ENCODE data around the gene NEUROD6.

NEUROD6 gene

DNA sequence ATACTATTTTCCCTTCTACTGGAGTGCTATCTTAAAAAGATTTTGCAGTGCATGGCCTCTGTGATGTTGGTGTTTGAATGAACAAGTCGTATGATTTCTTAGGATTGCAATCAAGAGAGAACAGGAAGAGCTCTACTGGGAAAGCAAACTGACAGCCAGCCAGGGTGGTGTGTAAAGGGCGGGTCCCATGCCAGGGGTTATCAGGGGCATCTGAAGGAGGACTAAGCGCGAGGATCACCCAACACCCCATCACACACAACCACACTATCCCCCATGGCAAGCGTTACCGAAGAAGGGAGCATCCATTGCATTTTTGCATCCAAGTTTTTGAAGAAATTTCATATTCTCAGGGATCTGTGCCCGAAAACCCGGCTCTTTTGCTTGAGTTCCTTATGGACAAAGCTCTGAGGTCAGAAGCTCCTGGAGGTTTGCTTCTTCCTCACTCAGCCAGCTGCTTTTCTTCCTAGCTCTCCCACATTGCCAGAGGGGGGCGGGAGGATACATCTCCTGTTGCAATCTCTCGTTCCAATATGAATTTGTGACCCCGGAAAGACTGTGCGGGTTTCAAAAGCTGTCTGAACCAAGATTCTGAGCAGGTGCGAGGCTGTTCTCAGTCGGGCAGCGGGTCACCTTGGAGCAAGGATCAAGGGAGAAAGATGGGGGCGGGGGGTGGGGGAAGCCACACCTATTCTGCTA, 5.2 kb downstream of the NEUROD6 start:
- in situ Hi-C loops (cut with HindIII; ENCODE audit: low sequenced_read_pairs) = no loop called here

DNA sequence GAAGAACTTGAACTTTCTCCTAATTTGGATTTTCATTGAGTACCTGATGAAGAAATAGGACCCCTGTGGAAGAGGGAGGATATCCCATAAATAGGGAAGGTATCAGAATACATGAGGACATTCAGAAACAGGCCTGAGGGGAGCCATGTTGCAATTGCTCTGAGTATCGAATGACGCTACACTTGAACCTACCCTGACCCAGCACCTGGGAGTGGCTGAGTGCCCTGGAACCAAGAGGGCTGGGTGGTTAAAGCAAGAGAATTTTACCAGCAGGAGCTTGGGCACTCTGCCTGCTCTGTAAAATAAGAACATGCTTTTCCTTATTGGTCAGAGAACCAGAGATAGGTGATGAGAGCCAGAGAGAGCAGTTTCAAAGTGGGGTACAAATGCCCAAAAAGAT, 7.2 kb downstream of the NEUROD6 start:
- in situ Hi-C loops (cut with HindIII; ENCODE audit: low sequenced_read_pairs) = no loop called here

DNA sequence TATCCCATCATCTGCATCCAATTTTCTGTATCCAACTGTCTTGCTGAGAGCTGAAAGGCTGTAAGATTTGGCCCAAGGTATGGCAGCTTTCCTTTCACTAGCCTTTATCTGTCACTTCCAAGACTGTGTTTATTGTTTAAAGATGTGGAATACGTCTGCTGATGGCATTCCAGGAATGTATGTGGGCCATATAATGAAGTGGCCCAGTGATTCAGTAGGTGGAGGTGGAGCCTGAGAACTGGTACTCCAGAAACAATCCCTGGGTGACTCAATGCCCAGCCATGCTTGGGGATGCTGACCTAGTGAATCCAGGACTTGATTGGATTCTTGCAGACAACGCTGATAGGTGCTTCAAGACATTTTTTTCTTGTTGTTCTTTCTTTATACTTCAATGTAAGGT, 13.5 kb downstream of the NEUROD6 start:
- in situ Hi-C loops (cut with HindIII; ENCODE audit: low sequenced_read_pairs) = no loop called here

DNA sequence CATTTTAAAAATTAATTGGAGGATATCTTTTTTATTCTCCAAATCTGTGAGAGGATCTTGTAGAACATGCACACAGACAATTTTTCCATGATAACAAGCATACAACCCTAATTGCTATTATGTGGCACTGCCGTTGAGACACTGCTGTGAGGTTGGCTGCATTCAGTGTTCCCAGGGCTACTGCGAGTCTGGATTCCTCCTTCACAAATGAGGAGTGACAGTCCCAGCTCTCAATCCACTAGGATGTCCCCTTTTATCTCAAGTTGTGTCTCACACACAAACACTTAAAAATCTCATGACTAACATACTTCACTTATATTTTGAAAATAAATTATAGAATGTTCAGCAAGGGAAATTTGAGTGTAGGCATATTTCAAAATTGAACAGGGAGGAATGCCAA, 14.1 kb downstream of the NEUROD6 start:
- in situ Hi-C loops (cut with HindIII; ENCODE audit: low sequenced_read_pairs) = no loop called here

DNA sequence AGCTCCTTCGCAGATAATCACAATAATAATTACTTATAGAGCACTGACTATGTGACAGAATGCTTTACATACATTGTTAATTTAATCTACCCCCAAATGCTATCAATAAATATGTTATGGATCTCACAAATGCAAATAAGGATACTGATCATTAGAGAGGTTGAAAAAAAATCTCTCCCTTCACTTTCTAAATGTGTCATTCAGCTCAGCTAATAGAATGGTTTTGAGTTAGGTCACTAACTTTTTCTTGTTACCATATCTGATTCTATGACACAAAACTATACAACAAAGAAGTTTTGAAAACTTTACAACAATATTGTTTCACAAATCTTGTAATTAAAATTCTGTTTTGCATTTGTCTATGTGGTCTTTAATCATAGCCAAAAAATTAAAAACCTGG, 17.4 kb downstream of the NEUROD6 start:
- in situ Hi-C loops (cut with HindIII; ENCODE audit: low sequenced_read_pairs) = no loop called here

DNA sequence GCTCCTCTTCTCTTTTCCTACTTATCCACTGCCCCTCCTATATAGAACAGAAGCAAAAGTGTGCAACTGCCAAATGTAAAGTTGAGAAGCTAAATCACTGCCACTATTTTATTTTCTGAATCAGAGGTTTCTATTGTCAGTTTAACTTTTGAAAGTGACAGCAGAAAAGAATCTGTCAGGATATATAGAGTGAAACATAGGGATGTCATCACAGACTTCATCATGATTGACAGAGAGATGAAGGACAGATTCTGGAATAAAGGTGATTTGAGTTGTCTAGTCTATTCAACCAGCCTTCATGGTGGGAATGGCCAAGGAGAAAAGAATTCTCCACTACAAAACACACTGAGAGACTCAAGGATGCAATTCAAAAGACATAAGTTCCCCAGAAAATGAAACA, 19.9 kb downstream of the NEUROD6 start:
- in situ Hi-C loops (cut with HindIII; ENCODE audit: low sequenced_read_pairs) = no loop called here

DNA sequence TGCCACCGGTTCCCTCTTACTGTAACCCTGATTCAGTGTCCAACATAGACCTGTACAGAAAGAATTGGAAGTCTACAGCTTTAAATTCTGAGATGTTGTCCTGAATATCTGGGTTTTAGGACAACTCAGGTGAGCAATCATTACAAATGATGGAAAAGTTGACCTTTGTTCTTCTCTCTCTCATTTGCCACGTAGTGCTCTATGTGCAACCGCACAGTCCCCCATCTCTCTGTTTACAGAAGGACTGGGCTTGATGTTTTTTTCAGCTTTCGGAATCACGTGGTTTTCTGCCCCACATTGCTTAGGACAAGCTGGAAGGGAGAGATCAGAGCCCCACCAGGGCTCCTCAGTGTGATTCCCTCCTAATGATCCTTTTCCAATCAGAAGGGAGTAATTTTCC, 22.2 kb downstream of the NEUROD6 start:
- in situ Hi-C loops (cut with HindIII; ENCODE audit: low sequenced_read_pairs) = no loop called here

DNA sequence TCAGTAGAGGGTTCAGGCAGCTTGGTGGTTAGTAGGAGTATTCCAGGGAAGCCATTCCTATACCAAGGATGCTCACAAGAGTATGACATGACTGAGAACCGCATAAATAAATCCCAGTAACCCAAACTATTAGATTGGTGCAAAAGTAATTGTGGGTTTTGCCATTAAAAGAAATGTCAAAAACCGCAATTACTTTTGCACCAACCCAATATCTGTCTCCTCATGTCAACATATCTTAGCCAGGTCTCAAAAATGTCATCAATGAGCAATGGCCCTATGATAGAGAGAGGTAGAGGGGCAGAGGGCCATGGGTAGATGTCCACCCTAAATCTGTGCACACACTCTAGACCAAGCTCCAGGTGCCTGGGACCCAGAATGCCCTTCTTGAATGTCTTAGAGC, 23.6 kb downstream of the NEUROD6 start:
- in situ Hi-C loops (cut with HindIII; ENCODE audit: low sequenced_read_pairs) = no loop called here

DNA sequence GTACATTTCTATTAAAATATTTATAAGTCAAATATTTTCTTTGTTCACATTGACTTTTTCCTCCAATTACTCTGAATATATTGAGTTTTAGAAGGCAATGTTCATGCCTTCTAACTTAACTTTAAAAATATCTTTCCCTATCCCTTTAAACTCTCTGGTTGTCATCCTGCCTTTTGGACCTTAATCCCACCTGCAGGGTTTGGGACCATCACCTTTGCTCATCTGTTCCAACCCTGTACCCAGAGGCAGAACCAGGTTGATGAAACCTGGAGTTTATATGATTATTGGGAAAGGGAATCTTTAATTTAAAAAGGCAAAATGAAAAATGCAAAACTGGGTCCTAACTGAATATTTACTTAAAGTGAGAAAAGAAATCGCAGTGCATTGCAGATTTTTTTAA, 24.8 kb downstream of the NEUROD6 start:
- in situ Hi-C loops (cut with HindIII; ENCODE audit: low sequenced_read_pairs) = no loop called here

DNA sequence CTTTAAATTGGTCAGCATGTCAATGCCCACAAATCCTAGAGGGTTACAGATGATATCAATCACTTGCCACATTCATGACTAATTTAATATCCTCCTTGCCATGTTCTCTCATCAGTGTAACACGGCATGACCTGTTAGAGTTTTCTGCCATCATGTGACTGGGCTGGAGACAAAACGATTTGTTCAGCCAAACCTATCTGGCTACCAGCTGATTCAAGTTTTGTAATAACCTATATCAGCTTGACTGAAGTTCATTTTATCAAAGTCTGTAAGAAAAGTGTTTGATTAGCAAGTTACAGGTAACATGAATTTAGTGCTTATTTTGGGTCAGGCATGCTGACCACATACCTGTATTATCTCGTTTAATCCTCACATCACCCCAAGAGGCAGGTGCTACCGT, 25.7 kb downstream of the NEUROD6 start:
- in situ Hi-C loops (cut with HindIII; ENCODE audit: low sequenced_read_pairs) = no loop called here

DNA sequence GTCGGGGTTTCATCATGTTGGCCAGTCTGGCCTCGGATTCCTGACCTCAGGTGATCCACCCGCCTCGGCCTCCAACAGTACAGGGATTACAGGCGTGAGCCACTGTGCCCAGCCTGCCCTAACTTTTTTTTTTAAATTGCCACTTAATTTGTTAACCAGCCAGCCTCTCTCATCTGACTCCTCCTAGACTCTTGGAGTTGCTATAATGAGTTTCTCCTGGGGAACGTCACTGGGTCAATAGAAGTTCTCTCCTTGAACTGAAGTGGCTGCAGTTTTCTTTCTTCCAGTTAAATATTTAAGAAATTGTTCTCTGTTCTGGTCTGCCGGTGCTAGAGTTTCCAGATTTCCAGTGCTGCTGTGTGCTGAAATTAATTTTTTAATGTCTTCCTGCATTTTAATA, 27.6 kb downstream of the NEUROD6 start:
- in situ Hi-C loops (cut with HindIII; ENCODE audit: low sequenced_read_pairs) = no loop called here

DNA sequence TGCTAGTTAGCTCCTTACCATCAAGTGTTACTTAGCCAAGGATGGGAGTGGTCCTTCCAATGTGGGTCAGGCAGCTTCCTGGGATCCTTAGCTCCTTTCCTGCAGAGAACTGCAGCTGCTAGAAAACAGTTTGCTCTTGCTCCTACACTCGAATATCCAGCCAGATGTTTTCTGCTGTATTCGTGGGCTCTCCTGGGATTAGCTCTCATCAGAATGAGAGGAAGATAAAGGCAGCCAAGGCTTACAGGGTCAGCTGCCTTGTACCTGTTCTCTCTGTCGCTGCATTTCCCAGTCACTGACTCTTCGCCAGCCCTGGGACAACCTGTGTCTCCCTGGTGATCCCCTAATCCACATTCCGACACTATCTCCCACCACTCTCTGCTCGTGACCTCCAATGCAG, 29.0 kb downstream of the NEUROD6 start:
- in situ Hi-C loops (cut with HindIII; ENCODE audit: low sequenced_read_pairs) = no loop called here

DNA sequence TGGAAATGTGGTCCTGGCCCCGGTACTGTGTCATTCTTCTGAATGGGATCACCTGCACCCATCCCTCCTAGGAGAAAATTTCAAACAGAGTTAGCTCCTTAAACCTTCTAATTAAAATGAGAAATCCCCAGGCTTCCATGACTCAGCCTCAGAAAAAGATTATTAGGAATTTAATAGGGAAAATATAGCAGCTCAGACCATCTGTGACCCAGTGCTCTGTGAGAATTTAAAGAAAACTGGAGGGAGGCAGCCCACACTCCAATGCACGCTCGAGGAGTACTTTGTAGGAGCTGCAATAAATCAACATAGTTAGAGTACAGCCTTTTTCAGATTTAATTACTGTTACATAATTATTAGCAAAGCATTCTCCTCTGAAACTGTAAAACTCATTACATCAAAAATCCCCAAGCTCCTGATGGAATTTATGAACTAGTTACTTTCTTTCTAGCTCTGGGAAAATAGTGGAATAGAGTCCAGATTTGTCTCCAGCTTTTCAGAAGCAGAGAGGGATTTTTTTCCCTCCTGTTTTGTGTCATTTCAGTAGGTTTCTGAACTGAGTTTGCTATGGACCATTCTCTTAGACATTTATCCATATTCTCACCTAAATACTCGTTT, 30.1 kb downstream of the NEUROD6 start:
- in situ Hi-C loops (cut with HindIII; ENCODE audit: low sequenced_read_pairs) = no loop called here

DNA sequence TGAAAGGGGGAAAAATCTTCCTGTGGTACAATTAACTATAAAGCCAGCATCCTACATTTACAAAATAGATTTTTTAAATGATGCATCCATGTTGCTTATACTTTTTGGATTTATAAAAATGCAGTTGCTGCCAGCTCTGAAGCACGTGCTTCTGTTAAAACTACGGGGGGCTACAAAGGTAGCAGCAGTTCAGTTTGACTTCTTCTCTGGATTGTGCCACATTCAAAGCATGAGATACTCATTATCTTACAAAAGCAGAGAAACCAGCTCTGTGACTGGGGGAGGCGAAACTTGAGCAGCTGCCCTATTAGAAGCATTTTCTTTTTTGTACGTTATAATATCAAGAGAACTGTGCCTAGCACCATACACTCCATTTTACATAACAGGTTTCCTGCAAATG, 31.1 kb downstream of the NEUROD6 start:
- in situ Hi-C loops (cut with HindIII; ENCODE audit: low sequenced_read_pairs) = no loop called here

DNA sequence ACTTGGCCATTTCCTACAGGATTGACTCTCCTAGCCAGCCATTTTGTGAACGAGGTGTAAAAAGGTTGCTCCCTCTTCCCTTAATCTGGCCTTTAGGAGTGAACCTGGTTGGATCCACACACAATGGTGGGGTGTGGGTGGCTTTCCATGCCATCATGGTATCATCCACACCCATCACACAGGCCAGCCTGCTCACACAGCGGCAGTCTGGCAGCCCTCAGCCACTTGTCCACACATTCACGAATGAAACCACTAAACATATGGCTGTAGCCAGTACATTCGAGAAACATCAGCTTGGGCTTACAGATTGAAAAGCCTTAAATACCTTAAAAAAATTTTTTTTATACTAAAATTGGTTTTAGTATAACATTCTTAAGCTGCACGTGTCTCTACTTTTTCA, 31.9 kb downstream of the NEUROD6 start:
- in situ Hi-C loops (cut with HindIII; ENCODE audit: low sequenced_read_pairs) = no loop called here

DNA sequence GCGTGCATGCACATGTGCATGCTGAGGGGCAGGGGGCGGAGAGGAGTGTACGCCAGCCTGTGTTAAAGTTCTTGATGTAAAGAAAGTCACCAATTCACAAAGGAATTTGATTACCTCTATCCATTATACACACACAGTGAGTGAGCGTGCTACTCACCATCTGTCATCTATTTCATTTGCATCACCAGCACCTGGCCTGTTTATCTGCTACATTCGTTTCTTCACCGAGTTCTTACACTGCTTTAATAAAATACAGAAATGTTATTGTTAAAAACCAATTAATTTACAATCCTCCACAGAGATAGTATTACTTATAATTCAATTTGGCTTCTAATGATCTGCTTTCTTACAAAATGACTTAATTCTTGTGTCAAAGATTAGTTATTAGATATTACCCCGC, 32.6 kb downstream of the NEUROD6 start:
- in situ Hi-C loops (cut with HindIII; ENCODE audit: low sequenced_read_pairs) = no loop called here

DNA sequence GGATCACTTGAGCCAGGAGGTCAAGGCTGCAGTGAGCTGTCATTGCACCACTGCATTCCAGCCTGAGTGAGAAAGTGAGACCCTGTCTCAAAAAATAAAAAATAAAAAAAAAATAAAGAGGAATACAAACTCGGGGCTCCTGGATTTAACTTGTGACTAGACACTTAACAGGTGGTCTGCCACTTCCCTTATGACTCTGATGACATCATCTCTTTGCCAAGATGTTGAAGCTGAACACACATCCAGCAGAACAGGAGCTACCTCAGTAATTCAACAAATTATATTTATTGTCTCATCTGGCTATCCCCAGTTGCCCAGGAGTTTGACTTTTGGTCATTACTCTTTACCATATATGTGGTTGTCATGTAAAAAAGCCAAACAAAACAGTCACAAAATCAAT, 35.3 kb downstream of the NEUROD6 start:
- in situ Hi-C loops (cut with HindIII; ENCODE audit: low sequenced_read_pairs) = no loop called here

DNA sequence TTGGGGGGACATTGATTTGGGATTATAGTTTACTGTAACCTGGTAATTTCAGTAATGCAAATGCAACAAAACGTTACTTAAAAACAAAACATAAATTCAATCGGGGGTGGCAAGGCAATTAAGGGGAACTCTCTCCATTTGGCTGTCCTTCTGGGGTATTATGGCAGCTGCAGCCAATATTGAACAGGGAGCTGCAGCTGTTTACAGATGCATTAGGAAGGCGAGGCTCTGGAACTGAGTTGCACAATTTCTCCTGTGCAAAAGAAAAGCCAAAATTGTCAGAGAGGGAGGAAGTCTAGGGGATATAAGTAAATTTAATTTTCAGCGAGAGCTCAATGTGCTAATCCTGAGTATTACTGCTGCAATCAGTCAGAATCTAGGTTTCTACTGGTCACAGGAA, 36.1 kb downstream of the NEUROD6 start:
- in situ Hi-C loops (cut with HindIII; ENCODE audit: low sequenced_read_pairs) = no loop called here

DNA sequence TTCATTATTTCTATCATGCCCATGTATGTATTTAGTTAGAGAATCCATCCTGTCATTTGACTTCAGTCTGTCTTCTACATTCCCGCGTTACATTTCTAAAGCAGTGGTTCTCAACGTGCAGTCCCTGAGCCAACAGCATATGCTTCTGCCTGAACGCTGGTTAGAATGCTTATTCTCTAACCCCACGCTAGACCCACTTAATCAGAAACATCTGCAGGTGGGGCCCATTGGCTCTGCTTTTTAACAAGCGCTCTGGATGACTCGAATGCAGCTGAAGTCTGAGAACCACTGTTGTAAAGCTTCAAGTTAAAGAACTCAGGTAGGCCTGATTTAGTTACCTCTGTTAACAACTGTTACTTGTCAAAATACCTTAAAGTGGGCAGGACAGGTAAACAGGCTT, 38.2 kb downstream of the NEUROD6 start:
- in situ Hi-C loops (cut with HindIII; ENCODE audit: low sequenced_read_pairs) = no loop called here

DNA sequence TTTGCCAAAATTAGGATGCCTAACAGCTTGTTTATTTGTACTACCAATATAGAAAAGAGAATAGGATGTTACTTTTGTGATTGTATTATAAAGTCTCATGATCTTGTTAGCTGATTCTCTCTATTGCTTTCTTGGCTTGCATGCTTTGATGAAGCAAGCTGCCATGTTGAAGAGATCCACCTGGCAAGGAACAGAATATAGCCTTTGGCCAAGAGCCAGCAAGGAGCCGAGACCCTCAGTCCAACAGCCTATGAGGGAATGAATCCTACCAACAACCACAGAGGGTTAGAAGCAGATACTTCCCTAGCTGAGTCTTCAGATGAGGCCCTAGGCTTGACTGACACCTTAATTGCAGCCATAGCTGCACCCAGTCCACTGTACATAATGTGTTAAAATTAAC, 41.2 kb downstream of the NEUROD6 start:
- in situ Hi-C loops (cut with HindIII; ENCODE audit: low sequenced_read_pairs) = no loop called here

DNA sequence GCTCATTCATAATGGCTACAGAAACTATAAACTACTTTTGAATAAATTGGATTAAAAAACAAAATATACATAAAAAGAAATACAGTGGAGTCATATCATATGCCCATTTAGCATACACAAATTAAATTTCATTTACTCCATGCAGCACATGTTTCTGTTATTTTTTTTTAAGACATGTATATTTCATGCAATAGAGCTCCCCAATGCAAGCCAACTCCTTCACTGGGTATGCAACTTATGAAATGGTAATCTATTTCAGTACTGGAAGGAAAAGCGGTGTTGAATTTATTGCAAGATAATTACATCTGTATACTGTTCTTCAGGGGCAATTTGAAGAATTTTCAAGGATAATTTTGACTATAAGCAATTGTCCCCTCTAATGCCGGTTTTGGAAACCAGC, 49.9 kb downstream of the NEUROD6 start:
- in situ Hi-C loops (cut with HindIII; ENCODE audit: low sequenced_read_pairs) = no loop called here

All from endothelial cell of hepatic sinusoid (primary cell).